CD8-positive, alpha-beta memory T cell (primary cell): Measurements from ENCODE around the gene FOXP4. TPM values are rescaled to one million over a fixed set of nuclear protein-coding genes. Genes with fewer than 3 reads are reported as not detected.

Experiments used
- CTCF ChIA-PET: fragments of 350-600 bp; sonication (Branson Sonifier 250); formaldehyde crosslinking; loops from one replicate; lab custom pipeline; 2021; ENCODE audit warnings: antibody characterized with exemption; lab: Charles Lee
- POLR2A ChIA-PET: fragments of 350-600 bp; sonication (Branson Sonifier 250); formaldehyde crosslinking; loops from one replicate; lab custom pipeline; 2021; ENCODE audit warnings: antibody characterized with exemption; lab: Charles Lee
- DNase-seq, 5 donors: peaks; one replicate each; pipeline versions ENCODE4 v3.0.0 to v3.0.0-alpha.2; 2020 to 2022; ENCODE audit warnings: mixed read lengths in 1 of 5
- H3K27ac ChIP-seq: one replicate; pipeline ENCODE4 v1.7.0; 2013; ENCODE audit warnings: low read depth, mild to moderate bottlenecking, low read length, moderate library complexity
- H3K27me3 ChIP-seq: 2 replicates; pipeline ENCODE4 v1.7.0; 2013; ENCODE audit warnings: low read length, mild to moderate bottlenecking; ENCODE audit not compliant: insufficient read depth, poor library complexity, severe bottlenecking
- H3K36me3 ChIP-seq: 2 replicates; pipeline ENCODE4 v1.7.0; 2013; ENCODE audit warnings: mild to moderate bottlenecking, low read length, moderate library complexity; ENCODE audit not compliant: insufficient read depth
- H3K4me1 ChIP-seq: 2 replicates; pipeline ENCODE4 v1.7.0; 2013; ENCODE audit warnings: mild to moderate bottlenecking, low read length, moderate library complexity; ENCODE audit not compliant: insufficient read depth
- H3K4me3 ChIP-seq: 2 replicates; pipeline ENCODE4 v1.7.0; 2013; ENCODE audit warnings: mild to moderate bottlenecking, low read length
- H3K9me3 ChIP-seq: 2 replicates; pipeline ENCODE4 v1.7.0; 2013; ENCODE audit warnings: mild to moderate bottlenecking, low read length
- H3K27ac Mint-ChIP-seq, 8 donors: one replicate each; pipeline ENCODE4 v1.8.0; 2020 to 2021; ENCODE audit warnings: mixed read lengths in 8 of 8, mild to moderate bottlenecking in 6 of 8, inconsistent platforms in 3 of 8, moderate library complexity in 3 of 8
- H3K27me3 Mint-ChIP-seq, 2 donors: one replicate each; pipeline ENCODE4 v1.8.0; 2020 to 2021; ENCODE audit warnings: mixed read lengths in 2 of 2, mild to moderate bottlenecking in 1 of 2, moderate library complexity in 1 of 2
- H3K36me3 Mint-ChIP-seq, 3 donors: one replicate each; pipeline ENCODE4 v1.8.0; 2020 to 2021; ENCODE audit warnings: mixed read lengths in 3 of 3, inconsistent platforms in 1 of 3, mild to moderate bottlenecking in 1 of 3
- H3K4me1 Mint-ChIP-seq, 3 donors: one replicate each; pipeline ENCODE4 v1.8.0; 2020 to 2021; ENCODE audit warnings: mixed read lengths in 3 of 3, inconsistent platforms in 1 of 3, mild to moderate bottlenecking in 1 of 3
- H3K4me3 Mint-ChIP-seq, 7 donors: one replicate each; pipeline ENCODE4 v1.8.0; 2020 to 2021; ENCODE audit warnings: mixed read lengths in 7 of 7, mild to moderate bottlenecking in 6 of 7, moderate library complexity in 4 of 7, inconsistent platforms in 2 of 7
- H3K9me3 Mint-ChIP-seq, 5 donors: one replicate each; pipeline ENCODE4 v1.8.0; 2020 to 2022; ENCODE audit warnings: mixed read lengths in 5 of 5, mild to moderate bottlenecking in 3 of 5, moderate library complexity in 2 of 5, inconsistent platforms in 1 of 5
- polyA plus RNA-seq: library from polyadenylated mRNA; unstranded; fragments of 300-500 nt; fragmentation: Illumina TruSeq; gene quantifications from one replicate; pipeline ENCODE4 v1.2.3, GENCODE V29; 2021
- total RNA-seq, 2 experiments: library from RNA; stranded (reverse); gene quantifications; one replicate each; pipeline ENCODE4 v1.2.3, GENCODE V29; 2021

The FOXP4 gene
- total and polyA plus RNA-seq, 3 experiments from 2014 or later, result 1.6 to 22.3 (median 22.2) TPM

GRCh38 chr6:41580690-41581089 is 34.5 kb downstream of the FOXP4 start:
- Mint-ChIP-seq H3K27ac (no peak overlapping the region), H3K36me3 (peaks cover 0 to 13% (median 6%) of the 10 kb centered on the region in 3 donors), H3K4me3 (peak overlapping the region in 1 of 7 donors; percentile 16), H3K9me3 (no peaks in the 10 kb centered on the region), H3K4me1 (peaks cover 5 to 8% (median 8%) of the 10 kb centered on the region in 3 donors), H3K27me3 (no peaks in the 10 kb centered on the region)
- H3K4me3 ChIP-seq, result no peak overlapping the region
- ChIA-PET POLR2A (no interaction called here), CTCF (no interaction called here)
- no peaks in the 10 kb centered on the region for H3K36me3 ChIP-seq
- H3K27me3 ChIP-seq, result no peaks in the 10 kb centered on the region
- H3K9me3 ChIP-seq, result no peaks in the 10 kb centered on the region
- no peak overlapping the region for H3K27ac ChIP-seq
- no peak for DNase-seq
- H3K4me1 ChIP-seq, result no peaks in the 10 kb centered on the region

- no peak for DNase-seq
- peaks cover 8 to 12% (median 9%) of the 10 kb centered on the region in 3 donors for H3K4me1 Mint-ChIP-seq
- H3K4me3 Mint-ChIP-seq, result no peak overlapping the region
- no peak overlapping the region for H3K27ac Mint-ChIP-seq
- ChIA-PET CTCF (no interaction called here), POLR2A (no interaction called here)
- H3K9me3 Mint-ChIP-seq, result no peaks in the 10 kb centered on the region
- Histone ChIP-seq H3K27ac (no peak overlapping the region), H3K36me3 (no peaks in the 10 kb centered on the region), H3K27me3 (no peaks in the 10 kb centered on the region), H3K4me3 (no peak overlapping the region), H3K9me3 (no peaks in the 10 kb centered on the region), H3K4me1 (no peaks in the 10 kb centered on the region)
- no peaks in the 10 kb centered on the region for H3K27me3 Mint-ChIP-seq
- H3K36me3 Mint-ChIP-seq, result peaks cover 0 to 16% (median 8%) of the 10 kb centered on the region in 3 donors
These were observed 35.3 kb downstream of the FOXP4 start for GRCh38 chr6:41581381-41581991.

DNA sequence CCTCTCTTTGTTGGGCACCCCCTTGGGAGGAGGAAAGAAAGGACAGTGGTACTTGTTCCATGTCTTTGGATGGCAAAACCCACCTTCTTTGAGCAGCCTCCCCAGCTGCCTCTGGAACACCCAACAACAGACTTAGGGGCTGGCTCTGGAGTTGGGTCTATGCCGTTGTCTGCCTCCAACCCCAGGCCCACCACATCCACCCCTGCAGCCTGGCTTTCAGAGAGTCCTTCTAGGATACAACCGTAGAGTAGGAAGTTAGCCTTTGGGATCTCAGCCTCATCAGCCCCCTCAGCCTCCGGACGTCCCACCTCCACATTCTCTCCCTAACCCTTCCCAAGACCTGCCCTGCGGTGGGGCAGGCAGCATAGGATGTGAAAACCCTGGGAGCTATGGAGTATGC is 36.4 kb downstream of the FOXP4 start:
- POLR2A ChIA-PET, result no interaction called here
- no peak overlapping the region for H3K4me3 ChIP-seq
- Mint-ChIP-seq H3K27ac (peak overlapping the region in 1 of 8 donors; percentile 17), H3K27me3 (no peaks in the 10 kb centered on the region), H3K4me3 (no peak overlapping the region), H3K4me1 (peaks cover 8 to 12% (median 9%) of the 10 kb centered on the region in 3 donors), H3K36me3 (peaks cover 0 to 15% (median 8%) of the 10 kb centered on the region in 3 donors), H3K9me3 (no peaks in the 10 kb centered on the region)
- no peak overlapping the region for H3K27ac ChIP-seq
- no peaks in the 10 kb centered on the region for H3K9me3 ChIP-seq
- no peak for DNase-seq
- H3K4me1 ChIP-seq, result no peaks in the 10 kb centered on the region
- no peaks in the 10 kb centered on the region for H3K36me3 ChIP-seq
- H3K27me3 ChIP-seq, result no peaks in the 10 kb centered on the region
- CTCF ChIA-PET, result interaction anchor here (1.3 kb wide), 2 partner anchors 10 to 214 kb away, joined by 4 read pairs; no protein-coding TSS in a partner anchor

DNA sequence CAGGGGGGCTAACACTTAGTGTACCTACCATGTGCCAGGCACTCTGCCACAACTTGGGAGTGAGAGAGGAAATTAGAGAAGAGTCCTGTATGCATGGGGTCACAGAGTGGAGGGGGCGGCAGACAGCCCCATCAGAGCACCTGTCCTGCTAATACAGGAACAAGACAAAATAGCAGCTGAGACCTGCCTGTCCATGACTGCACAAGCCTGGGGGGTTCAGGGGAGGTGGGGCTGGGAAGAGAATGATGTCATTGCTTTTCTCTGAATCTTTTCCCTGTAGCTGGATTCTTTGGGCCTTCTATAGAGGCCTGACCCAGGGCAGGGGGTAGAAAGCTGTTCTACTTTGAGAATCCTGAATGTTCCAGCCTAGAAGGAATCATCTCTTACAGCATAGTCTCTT is 37.4 kb downstream of the FOXP4 start:
- Mint-ChIP-seq H3K4me1 (peaks cover 8 to 12% (median 9%) of the 10 kb centered on the region in 3 donors), H3K36me3 (peaks cover 0 to 18% (median 8%) of the 10 kb centered on the region in 3 donors)

DNA sequence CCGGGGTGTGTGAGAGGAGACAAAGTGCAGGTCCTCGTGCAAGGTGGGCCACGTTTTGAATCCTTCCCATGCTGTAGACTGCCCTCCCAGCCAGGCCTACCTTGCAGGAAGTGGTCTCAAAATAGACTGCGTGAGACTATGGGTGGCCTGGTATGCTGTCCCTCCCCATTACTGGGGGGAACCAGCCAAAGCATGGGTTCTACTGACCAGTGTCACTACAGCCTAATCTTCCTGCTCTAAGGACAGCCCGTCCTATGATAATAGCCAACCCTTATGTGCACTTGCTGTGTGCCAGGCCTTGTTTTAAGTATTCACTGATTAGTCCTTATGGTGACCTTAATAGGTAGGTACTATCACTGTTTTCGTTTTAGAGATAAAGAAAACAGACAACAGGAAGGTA is 38.0 kb downstream of the FOXP4 start:
- Histone ChIP-seq H3K36me3 (no peaks in the 10 kb centered on the region), H3K4me1 (no peaks in the 10 kb centered on the region), H3K27ac (no peak overlapping the region), H3K4me3 (no peak overlapping the region), H3K27me3 (no peaks in the 10 kb centered on the region), H3K9me3 (no peaks in the 10 kb centered on the region)
- H3K4me1 Mint-ChIP-seq, result peaks cover 8 to 12% (median 9%) of the 10 kb centered on the region in 3 donors
- peak overlapping the region in 1 of 8 donors; percentile 53 for H3K27ac Mint-ChIP-seq
- H3K4me3 Mint-ChIP-seq, result no peak overlapping the region
- H3K9me3 Mint-ChIP-seq, result no peaks in the 10 kb centered on the region
- no peak for DNase-seq
- ChIA-PET POLR2A (no interaction called here), CTCF (interaction anchor here (1.2 kb wide), 1 partner anchor 106 kb away, joined by 3 read pairs; no protein-coding TSS in a partner anchor)
- no peaks in the 10 kb centered on the region for H3K27me3 Mint-ChIP-seq
- peaks cover 0 to 21% (median 7%) of the 10 kb centered on the region in 3 donors for H3K36me3 Mint-ChIP-seq

More for the DNA sequence above, 37.4 kb downstream of the FOXP4 start:
- Mint-ChIP-seq H3K4me3 (no peak overlapping the region), H3K27ac (peak overlapping the region in 2 of 8 donors; percentile 38), H3K27me3 (no peaks in the 10 kb centered on the region), H3K9me3 (no peaks in the 10 kb centered on the region)
- ChIA-PET POLR2A (no interaction called here), CTCF (interaction anchor here (1.3 kb wide), 1 partner anchor 9 kb away, joined by 4 read pairs; no protein-coding TSS in a partner anchor)
- H3K27ac ChIP-seq, result no peak overlapping the region
- H3K4me3 ChIP-seq, result no peak overlapping the region
- H3K4me1 ChIP-seq, result no peaks in the 10 kb centered on the region
- no peaks in the 10 kb centered on the region for H3K27me3 ChIP-seq
- no peaks in the 10 kb centered on the region for H3K9me3 ChIP-seq
- H3K36me3 ChIP-seq, result no peaks in the 10 kb centered on the region
- DNase-seq, result no peak

GRCh38 chr6:41584668-41585205 is 38.6 kb downstream of the FOXP4 start:
- no peaks in the 10 kb centered on the region for H3K9me3 Mint-ChIP-seq
- H3K36me3 Mint-ChIP-seq, result peaks cover 0 to 22% (median 4%) of the 10 kb centered on the region in 3 donors
- Histone ChIP-seq H3K27ac (no peak overlapping the region), H3K4me3 (no peak overlapping the region), H3K27me3 (no peaks in the 10 kb centered on the region), H3K9me3 (no peaks in the 10 kb centered on the region), H3K4me1 (no peaks in the 10 kb centered on the region), H3K36me3 (no peaks in the 10 kb centered on the region)
- H3K27ac Mint-ChIP-seq, result no peak overlapping the region
- CTCF ChIA-PET, result interaction anchor here (1.2 to 1.7 kb wide), 2 partner anchors 106 to 160 kb away, joined by 3 to 6 read pairs; no protein-coding TSS in a partner anchor
- POLR2A ChIA-PET, result no interaction called here
- no peaks in the 10 kb centered on the region for H3K27me3 Mint-ChIP-seq
- no peak overlapping the region for H3K4me3 Mint-ChIP-seq
- peaks cover 8 to 12% (median 9%) of the 10 kb centered on the region in 3 donors for H3K4me1 Mint-ChIP-seq
- DNase-seq, result no peak

GRCh38 chr6:41585605-41586004 is 39.4 kb downstream of the FOXP4 start:
- no peaks in the 10 kb centered on the region for H3K9me3 Mint-ChIP-seq
- Histone ChIP-seq H3K4me3 (no peak overlapping the region), H3K27ac (no peak overlapping the region), H3K36me3 (no peaks in the 10 kb centered on the region), H3K27me3 (no peaks in the 10 kb centered on the region), H3K4me1 (no peaks in the 10 kb centered on the region), H3K9me3 (no peaks in the 10 kb centered on the region)
- H3K4me3 Mint-ChIP-seq, result no peak overlapping the region
- ChIA-PET POLR2A (interaction anchor here (0.6 kb wide), 1 partner anchor 825 kb away, joined by 3 read pairs; no protein-coding TSS in a partner anchor), CTCF (interaction anchor here (1.2 to 1.7 kb wide), 2 partner anchors 107 to 161 kb away, joined by 3 to 6 read pairs; no protein-coding TSS in a partner anchor)
- H3K4me1 Mint-ChIP-seq, result peaks cover 8 to 12% (median 9%) of the 10 kb centered on the region in 3 donors
- no peaks in the 10 kb centered on the region for H3K27me3 Mint-ChIP-seq
- H3K27ac Mint-ChIP-seq, result peak overlapping the region in 3 of 8 donors; percentile 14 to 99 (median 81)
- DNase-seq, result no peak
- peaks cover 0 to 27% (median 4%) of the 10 kb centered on the region in 3 donors for H3K36me3 Mint-ChIP-seq
